GM19240 (cell line): ENCODE results near the gene ARRDC1.
"Not testable (repeated sequence)": the region's sequence is repeated elsewhere in the genome, so short reads cannot be mapped to it uniquely, and the experiment has no call there.

Source experiments
- DNase-seq: peaks from one replicate; pipeline ENCODE4 v3.0.0; 2011; ENCODE audit warnings: low spot score; ENCODE audit not compliant: insufficient read length

The ARRDC1 gene

GRCh38 chr9:137583347-137583746 lies 22.1 kb upstream of the ARRDC1 start:
- no peak for DNase-seq

GRCh38 chr9:137583957-137584356 lies 21.5 kb upstream of the ARRDC1 start:
- DNase-seq = no peak

- no peak for DNase-seq
Measured at GRCh38 chr9:137586854-137587253, 18.6 kb upstream of the ARRDC1 start.

- no peak for DNase-seq
Measured at GRCh38 chr9:137588311-137588710, 17.2 kb upstream of the ARRDC1 start.

GRCh38 chr9:137588891-137589290 lies 16.6 kb upstream of the ARRDC1 start:
- no peak for DNase-seq

- DNase-seq = no peak
Measured at GRCh38 chr9:137589441-137590122, 15.9 kb upstream of the ARRDC1 start.

- no peak for DNase-seq
Measured at GRCh38 chr9:137590123-137590468, 15.4 kb upstream of the ARRDC1 start.

GRCh38 chr9:137590469-137591383 lies 14.8 kb upstream of the ARRDC1 start, which contains the start of gene ZMYND19:
Gene ZMYND19, minus strand, starts transcription at chr9:137590512. Its CDS starts 249 bp downstream, at chr9:137590263.
- DNase-seq = peak; percentile 98

- DNase-seq = no peak
Measured at GRCh38 chr9:137592767-137593166, 12.7 kb upstream of the ARRDC1 start.

- no peak for DNase-seq
Measured at GRCh38 chr9:137593176-137593575, 12.3 kb upstream of the ARRDC1 start.

- DNase-seq = not testable (repeated sequence)
Measured at GRCh38 chr9:137596577-137596976, 8.9 kb upstream of the ARRDC1 start.

GRCh38 chr9:137598943-137599342 lies 6.5 kb upstream of the ARRDC1 start:
- DNase-seq = no peak

- DNase-seq = no peak
Measured at GRCh38 chr9:137602661-137603060, 2.8 kb upstream of the ARRDC1 start.

- DNase-seq = no peak
Measured at GRCh38 chr9:137603879-137604278, 1.6 kb upstream of the ARRDC1 start.

GRCh38 chr9:137604345-137605086 lies 970 bp upstream of the ARRDC1 start:
- no peak for DNase-seq

GRCh38 chr9:137606005-137606621 lies 627 bp downstream of the ARRDC1 start:
- DNase-seq = no peak

- DNase-seq = no peak
Measured at GRCh38 chr9:137606734-137607138, 1.2 kb downstream of the ARRDC1 start.

- DNase-seq = no peak
Measured at GRCh38 chr9:137607141-137607857, 1.8 kb downstream of the ARRDC1 start.

- no peak for DNase-seq
Measured at GRCh38 chr9:137610944-137611343, 5.5 kb downstream of the ARRDC1 start.
